HG02571 (cell line): ENCODE results near the gene TMEM218.
A peak's percentile ranks its signal among the peaks of the same experiment; 100 is the strongest.

ENCODE experiments used
- ATAC-seq: cut with Tn5 transposase; IDR thresholded peaks from one replicate; pipeline ENCODE4 v1.9.1; 2021; ENCODE audit warnings: mild to moderate bottlenecking, moderate library complexity; ENCODE audit not compliant: unreplicated experiment

TMEM218 gene

DNA sequence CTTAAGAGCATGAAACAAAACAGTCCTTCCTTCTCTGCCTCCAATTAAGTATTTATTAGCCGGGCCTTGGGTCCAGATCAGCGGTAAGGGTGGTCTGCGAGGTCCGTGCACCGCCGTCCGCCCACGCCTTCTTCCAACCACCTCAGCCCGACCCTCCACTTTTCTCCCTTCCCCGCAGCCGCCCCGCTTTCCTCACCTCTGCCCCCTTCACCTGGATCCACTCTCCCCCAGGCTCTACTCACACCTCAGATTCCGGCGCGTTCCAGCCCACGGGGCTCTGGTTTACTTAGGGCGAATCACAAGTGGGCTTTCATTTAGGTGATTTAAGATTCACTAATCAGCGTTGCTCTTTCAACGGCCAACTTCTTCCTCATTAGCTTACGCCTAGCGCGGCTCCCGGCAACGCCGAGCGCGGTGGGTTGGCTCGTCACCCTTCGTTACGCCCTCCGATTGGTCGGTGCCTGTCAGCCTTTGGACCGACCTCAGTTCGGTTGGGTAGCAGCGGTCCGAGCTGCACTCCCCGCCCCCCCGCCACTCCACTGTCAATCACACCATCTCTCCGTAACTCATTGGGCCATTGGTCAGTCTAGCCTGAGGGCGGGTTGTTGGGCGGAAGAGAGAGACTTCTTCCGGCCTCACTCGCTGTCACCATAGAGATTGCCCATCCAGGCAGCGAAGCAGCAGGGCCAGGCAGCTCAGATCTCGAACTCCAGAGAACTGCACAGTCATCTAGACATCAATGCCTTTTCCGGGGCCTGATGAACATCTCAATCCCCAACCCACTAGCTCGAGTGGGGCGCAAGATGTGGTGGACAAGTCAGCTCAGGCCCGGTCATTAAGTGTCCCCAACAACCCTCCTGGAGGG, at the start of gene TMEM218:
Gene TMEM218, minus strand, starts transcription at position 284 of the 865 bp plus-strand sequence. CDS start 9,385 bp downstream, outside the sequence.
- ATAC-seq, result peak; percentile 96

DNA sequence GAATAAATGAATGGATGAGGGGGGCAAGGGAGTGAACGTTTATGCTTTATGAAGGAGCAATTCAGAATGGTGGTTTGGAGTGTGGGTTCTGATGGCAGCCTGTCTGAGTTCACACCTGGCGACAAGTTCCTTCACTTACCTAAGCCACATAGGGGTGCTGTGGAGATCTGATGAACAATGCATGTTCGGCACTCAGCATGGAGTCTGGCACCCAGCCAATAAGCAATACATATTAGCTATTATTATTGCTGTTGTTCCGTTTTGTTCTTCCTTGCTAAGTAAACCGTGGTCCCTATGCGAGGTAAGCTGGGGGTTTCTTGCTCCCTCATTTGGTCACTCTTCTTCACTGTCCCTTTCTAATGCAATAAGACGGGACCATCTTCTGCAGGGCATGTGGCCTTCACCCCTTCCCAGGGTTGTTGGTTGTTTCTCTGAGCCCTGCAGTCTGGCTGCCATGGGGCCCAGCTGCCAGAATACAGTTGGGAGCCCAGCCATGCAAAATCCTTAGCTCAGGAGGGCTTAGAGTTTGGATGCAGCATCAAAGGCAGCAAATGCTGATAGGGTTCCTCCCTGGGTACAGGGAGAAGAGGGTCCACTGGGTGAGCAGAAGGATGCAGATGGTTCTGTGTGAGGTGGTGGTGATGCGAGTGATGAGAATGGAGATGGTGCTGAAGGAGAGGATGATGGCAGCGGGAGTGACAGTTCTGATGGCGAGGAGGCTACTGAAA, 46.7 kb upstream of the TMEM218 start:
- no peak for ATAC-seq

DNA sequence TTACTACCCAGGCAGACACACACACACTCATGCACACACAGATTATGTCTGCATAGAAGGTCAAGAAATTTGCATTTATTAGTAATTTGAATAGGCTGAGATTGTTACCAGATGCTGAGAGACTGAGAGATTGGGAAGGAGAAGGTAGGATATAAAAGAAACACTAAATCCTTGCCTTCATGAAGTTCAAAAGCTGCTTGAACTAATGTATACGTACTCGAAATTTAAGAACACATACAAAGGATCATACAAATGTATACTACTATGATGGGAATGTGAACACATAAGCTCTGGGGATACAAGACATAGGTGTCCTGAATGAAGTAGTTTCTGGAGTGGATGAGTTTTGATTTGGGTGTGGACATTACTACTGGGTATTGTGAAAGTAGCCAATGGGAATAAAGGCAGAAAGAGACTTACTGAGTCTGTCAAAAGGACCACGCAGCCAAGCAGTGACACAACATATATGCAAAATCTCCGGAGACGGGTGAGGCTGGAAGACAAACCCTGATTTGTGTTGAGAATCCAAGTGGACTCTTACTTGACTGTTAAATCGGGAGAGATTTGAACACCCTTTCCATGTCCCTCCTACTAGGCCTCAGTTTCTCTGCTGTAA, 45.8 kb upstream of the TMEM218 start:
- ATAC-seq, result no peak

DNA sequence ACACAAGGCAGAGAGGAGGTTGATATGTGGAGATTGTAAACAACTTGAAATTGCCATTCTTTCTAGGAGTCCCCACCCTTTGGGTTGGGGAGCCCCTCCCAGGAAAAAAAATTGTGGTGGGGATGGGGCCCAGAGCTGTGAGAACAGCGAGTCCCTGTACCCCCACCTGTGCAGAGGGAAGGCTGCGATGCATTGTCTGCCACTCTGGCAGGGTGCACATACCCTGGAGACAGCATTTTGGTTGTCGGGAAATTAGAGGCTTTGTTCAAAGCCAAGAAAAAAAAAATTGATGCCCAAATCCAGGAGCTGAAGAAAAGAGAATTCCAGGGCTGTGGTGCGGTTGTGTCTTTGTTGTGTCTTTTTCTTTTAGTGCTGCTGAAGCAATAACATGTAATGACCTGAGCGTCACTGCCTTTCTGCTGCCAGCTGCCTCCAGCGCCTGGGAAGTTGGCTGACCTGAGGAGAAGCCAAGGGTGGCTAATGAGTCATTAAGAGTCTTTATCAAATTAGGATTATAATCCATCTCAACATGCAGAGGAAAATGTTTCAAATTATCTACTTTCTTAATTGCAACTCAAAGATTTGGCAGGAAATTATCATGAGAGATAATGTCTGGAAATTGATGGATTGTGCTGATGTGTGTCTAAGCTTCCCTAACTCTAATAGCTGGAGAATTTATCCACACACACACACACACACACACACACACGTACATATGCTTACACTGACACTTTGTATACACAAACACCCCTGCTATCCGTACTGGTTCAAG, 45.1 kb upstream of the TMEM218 start:
- ATAC-seq, result no peak

DNA sequence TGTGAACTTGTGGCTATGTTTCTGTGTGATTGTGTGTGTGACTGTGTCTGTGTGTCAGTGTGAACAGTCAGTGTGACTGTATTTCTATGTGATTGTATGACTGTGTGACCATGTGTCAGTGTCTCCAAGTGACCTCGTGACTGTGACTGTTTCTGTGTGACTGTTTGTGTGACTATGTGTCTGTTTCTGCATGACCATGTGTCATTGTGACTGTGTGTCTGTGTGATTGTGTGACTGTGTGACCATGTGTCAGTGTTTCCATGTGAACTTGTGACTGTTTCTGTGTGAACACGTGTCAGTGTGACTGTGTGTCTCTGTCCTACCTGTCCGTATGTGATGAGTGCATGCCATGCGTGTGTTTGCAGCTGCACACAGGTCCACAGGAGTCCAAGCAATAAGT, 44.3 kb upstream of the TMEM218 start:
- ATAC-seq, result no peak

DNA sequence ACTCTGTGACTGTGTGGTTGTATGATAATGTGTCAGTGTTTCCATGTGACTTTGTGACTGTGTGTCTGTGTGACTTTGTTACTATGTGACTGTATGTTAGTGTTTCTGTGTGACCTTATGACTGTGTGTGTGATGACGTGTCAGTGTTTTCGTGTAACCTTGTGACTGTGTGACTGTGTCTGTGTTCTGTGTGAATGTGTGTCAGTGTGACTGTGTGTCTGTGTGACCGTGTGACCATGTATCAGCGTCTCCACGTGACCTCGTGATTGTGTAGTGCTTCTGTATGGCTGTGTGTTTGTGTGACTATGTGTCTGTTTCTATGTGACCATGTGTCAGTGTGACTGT, 43.6 kb upstream of the TMEM218 start:
- ATAC-seq, result no peak

DNA sequence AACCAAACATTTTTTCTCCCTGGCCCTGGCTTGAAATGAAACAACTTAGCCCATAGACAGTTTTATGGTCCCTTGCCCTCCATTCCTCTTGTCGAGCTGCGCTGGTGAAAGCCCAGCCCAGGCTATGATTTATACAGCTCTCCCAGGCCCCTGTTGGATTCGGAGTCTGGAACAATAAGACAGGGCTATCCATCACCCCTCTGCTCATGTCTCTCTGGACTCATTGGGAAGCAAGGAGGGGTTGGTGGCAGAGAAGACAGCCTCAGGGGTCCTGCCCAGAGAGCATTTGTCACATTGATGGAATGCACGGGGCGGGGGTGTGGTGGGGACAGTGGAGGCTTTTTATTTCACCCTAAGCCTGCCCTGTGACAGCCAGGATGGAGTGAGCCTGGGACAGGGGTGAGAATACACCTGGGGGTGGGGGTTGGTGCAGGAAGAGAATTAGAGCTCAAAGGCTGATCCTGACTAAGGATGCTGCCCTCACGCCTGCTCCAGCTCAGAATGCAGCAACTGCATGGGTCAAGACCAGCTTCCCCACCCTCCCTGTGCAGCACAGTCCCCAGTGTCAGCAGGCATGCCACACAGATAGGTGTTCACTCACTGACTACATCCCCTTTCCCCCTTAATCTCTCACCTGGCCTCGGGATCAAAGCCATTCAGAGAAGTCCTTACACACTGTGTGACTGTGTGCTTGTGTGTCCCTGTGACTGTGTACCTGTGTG, 43.1 kb upstream of the TMEM218 start:
- ATAC-seq, result no peak

DNA sequence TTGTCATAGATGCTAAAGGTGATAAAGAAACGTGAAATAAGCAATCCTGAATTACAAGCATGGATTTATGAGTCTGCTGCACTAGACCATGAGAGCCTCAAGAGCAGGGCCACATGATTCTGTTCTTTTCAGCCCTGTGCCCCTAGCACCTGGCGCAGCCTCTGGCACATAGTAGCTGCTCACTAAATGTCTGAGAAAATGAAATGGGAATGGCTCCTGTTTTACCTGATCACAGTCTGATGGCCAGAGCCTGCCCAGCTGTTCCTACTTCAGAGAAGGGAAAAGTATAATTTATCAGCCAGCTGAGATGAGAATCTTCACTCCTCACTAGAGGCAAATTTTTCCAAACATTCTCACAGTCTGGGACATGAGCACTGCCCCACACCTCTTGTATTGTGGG, 42.4 kb upstream of the TMEM218 start:
- ATAC-seq, result no peak

DNA sequence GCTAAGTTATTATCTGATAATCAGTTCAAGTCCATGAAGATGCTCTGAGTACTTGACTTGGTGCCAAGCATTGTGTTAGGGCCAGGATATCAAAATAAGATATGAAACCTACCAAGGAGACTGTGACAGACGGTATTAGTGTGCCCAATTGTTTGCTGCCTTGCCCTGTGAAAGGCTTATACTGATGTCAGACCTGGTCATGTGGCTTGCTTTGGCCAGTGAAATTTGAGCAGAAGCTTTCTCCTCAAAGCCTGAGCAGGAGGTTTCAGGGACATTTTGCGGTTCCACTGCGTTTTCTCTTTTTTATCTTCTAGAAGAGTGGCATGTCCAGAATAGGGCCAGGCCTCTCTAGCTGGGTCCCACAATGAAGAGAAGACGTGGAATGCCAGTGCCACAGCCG, 37.3 kb upstream of the TMEM218 start:
- ATAC-seq, result no peak

DNA sequence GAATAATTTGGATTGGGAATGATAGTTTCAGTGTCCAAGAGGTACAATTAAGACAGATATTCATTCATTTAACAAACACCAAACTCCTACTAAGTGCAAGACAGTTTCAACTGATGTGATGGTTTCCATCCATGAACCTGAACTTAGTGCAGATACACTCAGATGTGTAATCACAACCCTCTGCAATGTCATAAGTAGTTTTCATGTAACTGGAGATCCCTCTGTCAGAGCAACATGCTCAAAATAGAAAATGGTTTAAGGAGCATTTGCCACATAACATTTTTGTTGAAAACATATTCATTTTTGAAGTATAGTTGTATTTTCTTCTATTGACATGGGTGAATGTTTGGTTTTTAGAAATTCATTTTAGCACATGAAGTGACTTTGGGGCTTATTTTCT, 36.6 kb upstream of the TMEM218 start:
- no peak for ATAC-seq

DNA sequence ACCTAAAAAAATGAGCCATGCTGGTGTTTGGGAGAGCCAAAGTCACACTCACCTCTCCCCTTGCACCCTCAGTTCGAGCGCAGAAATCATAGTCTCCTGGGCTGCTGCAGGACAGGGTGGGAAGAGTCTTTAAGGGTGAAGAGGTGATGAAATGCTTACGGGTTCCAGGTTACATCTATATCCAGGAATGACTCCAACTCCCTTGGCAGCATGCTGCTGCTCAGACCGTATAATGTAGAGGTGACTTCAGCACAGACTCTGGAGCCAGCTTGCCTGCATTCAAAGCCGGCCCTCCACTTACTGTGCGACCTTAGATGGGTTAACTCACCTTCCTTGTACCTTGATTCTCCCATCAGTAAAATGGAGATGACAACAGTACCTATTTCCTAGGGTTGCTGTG, 35.9 kb upstream of the TMEM218 start:
- no peak for ATAC-seq

DNA sequence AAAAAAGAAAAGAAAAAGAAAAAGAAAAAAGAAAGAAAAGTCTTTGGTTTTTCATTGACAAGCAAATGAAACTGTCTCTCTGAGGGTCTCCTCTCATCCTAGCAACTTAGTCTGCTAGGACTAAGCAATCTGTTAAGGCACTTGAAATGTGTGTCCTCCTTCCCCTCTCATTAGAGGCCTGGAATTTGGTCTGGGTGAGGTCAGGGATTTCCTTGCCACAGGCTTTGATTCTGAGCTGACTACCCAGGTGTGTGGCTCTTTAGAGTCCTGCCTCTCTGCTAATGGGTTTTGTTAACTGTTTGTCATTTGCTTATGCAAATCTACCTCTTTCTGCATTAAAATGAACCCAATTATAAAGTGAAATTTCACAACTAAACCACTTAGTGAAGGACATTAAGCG, 34.8 kb upstream of the TMEM218 start:
- no peak for ATAC-seq

DNA sequence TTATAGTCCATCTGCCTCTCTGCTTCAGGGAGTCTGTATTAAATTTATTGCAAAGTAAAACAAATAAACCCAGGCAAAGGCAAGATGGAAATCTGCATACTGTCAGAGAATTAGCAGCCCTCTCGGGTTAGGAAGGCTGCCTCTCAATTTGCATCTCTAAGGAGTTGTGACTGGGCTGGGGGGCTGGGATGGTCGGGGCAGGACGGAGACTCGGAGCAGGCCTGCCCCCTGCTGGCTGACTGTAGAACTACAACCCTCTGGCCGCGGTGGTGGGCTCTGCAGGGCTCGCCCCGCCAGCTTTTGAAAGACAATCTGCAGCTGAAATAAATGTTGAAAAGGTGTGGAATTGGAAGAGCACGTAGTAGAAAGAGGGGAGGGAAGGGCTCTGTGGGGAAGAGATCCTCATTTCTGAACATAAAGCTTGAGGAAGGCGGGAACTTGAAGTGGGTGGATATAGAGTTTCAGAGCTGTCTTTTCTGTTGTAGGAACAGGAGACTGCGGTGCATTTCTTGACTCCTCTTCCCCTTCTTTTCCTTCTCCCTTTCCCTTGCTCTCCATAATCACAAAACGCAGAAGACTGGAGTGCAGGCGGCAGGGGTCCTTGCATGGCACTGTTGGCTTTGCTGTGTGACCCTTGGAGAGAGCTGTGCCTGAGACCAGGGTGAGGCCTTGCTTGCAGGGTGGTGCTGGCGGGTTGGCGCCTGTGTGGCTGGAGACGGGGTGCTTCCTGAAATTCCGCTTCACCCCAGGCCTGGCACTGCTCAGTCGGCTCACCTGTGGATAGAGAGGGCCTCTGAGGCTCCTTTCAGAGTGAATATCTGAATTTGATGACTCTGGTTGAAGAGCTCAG, 30.5 kb upstream of the TMEM218 start:
- ATAC-seq, result no peak

DNA sequence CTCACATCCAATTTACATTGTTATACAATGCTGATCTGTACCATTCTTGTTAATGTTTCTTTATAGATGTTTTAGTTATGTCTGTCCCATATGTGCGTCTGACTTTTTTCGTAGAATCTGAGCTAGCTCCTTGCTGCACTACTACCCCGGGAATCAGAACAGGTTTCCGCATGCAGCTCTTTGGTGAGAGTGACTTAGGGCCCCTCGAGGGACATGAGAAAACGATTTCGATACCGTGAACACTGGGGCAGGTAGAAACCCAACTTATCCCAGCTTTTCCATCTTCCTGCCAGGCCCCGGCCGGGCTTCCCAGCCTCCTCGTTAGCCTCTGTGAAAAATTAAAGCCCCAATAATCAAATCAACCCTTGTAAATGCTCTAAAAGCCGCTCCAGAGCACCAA, 29.8 kb upstream of the TMEM218 start:
- ATAC-seq, result no peak

DNA sequence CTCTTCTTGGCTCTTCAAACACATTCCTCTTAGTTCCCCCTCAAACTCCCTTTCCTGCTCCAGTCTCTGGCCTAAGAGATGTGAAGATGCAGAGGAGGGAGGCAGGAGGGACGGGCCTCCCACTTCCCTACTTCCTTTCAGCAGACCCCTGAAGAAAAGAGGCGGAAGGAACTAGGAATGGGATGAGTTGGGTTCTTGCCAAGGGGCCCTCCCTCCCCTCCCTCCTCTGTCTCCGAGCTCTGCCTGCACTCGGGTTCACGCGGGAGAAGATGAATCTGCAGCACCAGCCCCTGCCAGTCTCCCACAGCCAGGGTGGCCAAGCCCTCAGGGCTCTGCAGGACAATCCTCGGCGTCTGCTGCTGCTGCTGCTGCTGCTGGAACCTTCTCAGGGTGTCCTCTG, 28.8 kb upstream of the TMEM218 start:
- ATAC-seq, result no peak

DNA sequence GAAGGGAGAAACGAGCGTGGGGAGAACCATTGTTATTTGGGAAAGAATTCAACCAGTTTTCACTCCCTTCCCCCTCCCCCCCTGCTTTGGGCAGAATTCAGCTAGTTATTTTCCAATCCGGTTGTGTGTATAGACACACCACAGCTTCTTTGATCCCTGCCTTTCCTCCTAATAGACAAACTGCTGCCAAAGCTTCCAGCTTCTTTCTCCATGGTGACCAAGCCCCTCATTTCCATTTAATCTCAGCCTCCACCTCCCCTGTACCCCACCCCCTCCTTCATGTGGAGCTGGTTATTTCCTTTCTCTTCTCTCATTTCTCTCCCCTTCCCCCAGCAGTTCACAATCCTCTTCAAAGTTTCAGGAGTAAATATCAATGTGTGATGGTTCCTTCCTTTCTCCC, 28.4 kb upstream of the TMEM218 start:
- ATAC-seq, result no peak

DNA sequence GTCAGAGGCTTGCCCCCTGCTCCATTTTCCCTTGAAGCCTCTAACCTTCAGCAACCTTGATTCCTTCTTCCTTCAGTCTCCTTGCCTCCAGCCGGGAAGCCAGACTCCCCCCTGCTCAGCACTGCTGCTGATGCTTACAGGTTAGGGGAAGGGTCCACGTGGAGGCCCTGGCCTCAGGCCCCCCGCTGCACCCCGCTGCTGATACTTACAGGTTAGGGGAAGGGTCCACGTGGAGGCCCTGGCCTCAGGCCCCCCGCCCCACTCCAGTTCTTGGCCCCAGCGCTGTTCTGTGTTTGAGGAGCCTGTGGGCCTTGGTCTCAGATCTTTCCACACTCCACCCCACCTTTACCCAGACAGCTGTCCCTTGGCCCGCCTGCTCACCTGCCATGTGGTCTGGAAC, 27.5 kb upstream of the TMEM218 start:
- ATAC-seq, result no peak

DNA sequence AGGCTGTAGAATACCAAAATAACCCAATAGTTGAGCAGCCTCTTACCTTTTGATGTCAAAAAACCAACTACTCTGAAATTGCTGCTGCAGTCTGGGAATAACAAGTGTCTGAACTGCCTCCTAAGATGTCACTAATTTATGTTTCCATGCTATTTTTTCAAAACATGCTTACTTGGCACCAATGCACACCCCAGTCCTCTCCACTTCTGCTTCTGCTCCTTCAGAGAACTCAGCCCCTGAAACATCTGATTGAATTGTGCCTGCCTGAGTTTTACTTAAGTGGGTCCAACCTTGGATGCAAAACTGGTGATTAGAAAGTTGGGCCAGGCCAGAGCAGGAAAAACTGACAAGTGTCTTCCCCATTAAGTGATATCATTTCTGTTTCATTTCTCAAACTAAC, 24.6 kb upstream of the TMEM218 start:
- no peak for ATAC-seq

DNA sequence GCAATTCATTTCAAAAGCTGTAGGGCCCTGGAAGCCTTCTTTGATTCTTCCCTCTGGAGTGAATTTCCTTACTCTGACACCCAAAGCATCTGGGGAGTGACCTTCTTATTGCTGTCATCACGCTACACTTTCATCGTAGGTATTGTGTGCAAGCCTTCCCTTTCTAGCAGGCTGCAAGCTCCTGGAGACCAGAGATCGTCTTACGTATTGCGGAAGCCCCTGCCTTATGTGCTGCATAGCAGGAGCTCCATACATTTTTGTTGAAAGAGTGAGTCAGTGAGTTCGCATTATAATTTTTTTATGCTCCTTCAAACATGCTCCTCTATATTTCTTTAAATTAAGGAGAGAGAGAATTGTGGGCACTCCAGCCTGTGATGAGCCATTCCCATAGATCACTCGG, 21.2 kb upstream of the TMEM218 start:
- ATAC-seq, result no peak

DNA sequence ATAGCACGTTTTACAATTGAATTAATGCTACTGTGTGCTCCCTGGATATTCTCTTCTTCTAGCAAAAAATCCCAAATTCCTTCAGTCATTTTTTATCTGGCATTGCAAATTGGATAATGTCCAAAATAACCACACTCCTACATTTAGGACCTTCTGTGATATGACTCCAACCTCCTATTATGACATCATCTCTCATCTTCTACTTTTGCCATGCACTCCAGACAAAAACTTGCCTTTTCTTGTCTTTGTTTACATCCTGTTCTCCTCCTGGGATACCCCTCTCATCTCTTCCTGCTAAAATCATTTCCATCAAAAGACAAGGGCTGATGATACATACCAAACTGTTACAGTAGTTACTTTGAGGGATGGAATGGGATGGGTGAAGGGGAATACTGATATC, 20.6 kb upstream of the TMEM218 start:
- no peak for ATAC-seq
